HepG2 (cell line): Measurements from ENCODE around the gene RAB20. TPM values are rescaled to one million over a fixed set of nuclear protein-coding genes. Genes with fewer than 3 reads are reported as not detected.

Experiments
- ATAC-seq: fragments of 200-7000 bp; cut with Tn5 transposase; 3 replicates; pipeline ENCODE4 v1.9.1; 2020; ENCODE audit warnings: mild to moderate bottlenecking, moderate library complexity
- BruUV-seq: library from RNA; stranded (reverse); fragments of 400-500 nt; replicated peaks from 2 replicates; lab custom pipeline; 2021; lab: Mats Ljungman, UMichigan
- CTCF ChIA-PET: fragments of 300-600 bp; formaldehyde crosslinking; extraction: SDS; loops from one replicate; lab custom pipeline; 2021; ENCODE audit warnings: low total read pairs, inconsistent platforms, low intra/inter-chr PET ratio; lab: Yijun Ruan, JAX
- POLR2A ChIA-PET: fragments of 350-600 bp; sonication (Branson Sonifier 250); formaldehyde crosslinking; loops from one replicate; lab custom pipeline; 2020; ENCODE audit warnings: antibody characterized with exemption, inconsistent platforms; lab: Yijun Ruan, JAX
- DNase-seq: peaks from one replicate; pipeline ENCODE4 v3.0.0-alpha.2; 2015; ENCODE audit warnings: low spot score
- FAIRE-seq: peaks from 3 replicates; lab custom pipeline; 2011; peaks lifted over from hg19 to GRCh38; lab: Jason Lieb, UNC
- H2AFZ ChIP-seq: one replicate; pipeline ENCODE4 v1.6.1; 2011; ENCODE audit warnings: low read length, inconsistent platforms
- H3K27ac ChIP-seq: fragments of 300-600 bp; 3 replicates; pipeline ENCODE4 v1.8.0; 2011; ENCODE audit warnings: mixed run types, mild to moderate bottlenecking, mixed read lengths, low read length, inconsistent platforms; ENCODE audit not compliant: insufficient read depth; ENCODE audit errors: extremely low read length
- H3K27me3 ChIP-seq, 2 experiments: fragments of 200-600 bp in 1 of 2; 2 replicates in 1 of 2; 3 replicates in 1 of 2; pipeline versions ENCODE4 v1.6.0 to v1.8.0; 2011; ENCODE audit warnings: low read length in 2 of 2, mild to moderate bottlenecking in 2 of 2, moderate library complexity in 2 of 2, inconsistent platforms in 1 of 2; ENCODE audit not compliant: insufficient read depth in 2 of 2, control insufficient read depth in 1 of 2
- H3K36me3 ChIP-seq, 2 experiments: fragments of 200-600 bp in 1 of 2; replicated peaks in 1 of 2; 2 replicates in 1 of 2; 3 replicates in 1 of 2; pipeline versions ENCODE4 v1.5.1 to v1.8.0; 2011; ENCODE audit warnings: low read length in 2 of 2, inconsistent platforms in 1 of 2; ENCODE audit not compliant: insufficient read depth in 2 of 2, control insufficient read depth in 1 of 2
- H3K4me1 ChIP-seq: 2 replicates; pipeline ENCODE4 v1.5.1; 2012; ENCODE audit warnings: low read length, inconsistent platforms; ENCODE audit not compliant: insufficient read depth
- H3K4me2 ChIP-seq: 2 replicates; pipeline ENCODE4 v1.6.0; 2011; ENCODE audit warnings: low read depth, low read length, inconsistent platforms
- H3K4me3 ChIP-seq, 3 experiments: fragments of 200-600 bp in 1 of 3; sonication (generic), shearing (Covaris generic) in 1 of 3; replicated peaks in 1 of 3; 2 replicates each; pipeline ENCODE4 v1.5.1; 2011 to 2016; ENCODE audit warnings: low read length in 3 of 3, inconsistent platforms in 2 of 3, low read depth in 2 of 3, mild to moderate bottlenecking in 2 of 3, control low read depth in 1 of 3, mixed read lengths in 1 of 3; ENCODE audit not compliant: insufficient read depth in 1 of 3
- H3K79me2 ChIP-seq: one replicate; pipeline ENCODE4 v1.6.1; 2011; ENCODE audit warnings: low read length, inconsistent platforms; ENCODE audit not compliant: insufficient read depth
- H3K9ac ChIP-seq: 2 replicates; pipeline ENCODE4 v1.6.0; 2011; ENCODE audit warnings: mild to moderate bottlenecking, low read depth, low read length, inconsistent platforms; ENCODE audit not compliant: insufficient read depth
- H3K9me3 ChIP-seq: 2 replicates; pipeline ENCODE4 v1.5.1; 2012; ENCODE audit warnings: mild to moderate bottlenecking, low read length
- H4K20me1 ChIP-seq: 2 replicates; pipeline ENCODE4 v1.6.0; 2011; ENCODE audit warnings: inconsistent platforms, mild to moderate bottlenecking, low read length, moderate library complexity; ENCODE audit not compliant: insufficient read depth
- BORCS8-MEF2B ChIP-seq: sonication (generic); formaldehyde crosslinking; IDR thresholded peaks from 2 replicates; pipeline ENCODE4 v1.8.0; 2022; ENCODE audit warnings: mild to moderate bottlenecking, missing genetic modification reagents
- CSRNP2 ChIP-seq: sonication (generic); formaldehyde crosslinking; conservative IDR thresholded peaks from 2 replicates; pipeline ENCODE4 v1.8.0; 2022; ENCODE audit warnings: low read depth, missing genetic modification reagents
- EHMT2 ChIP-seq: fragments of 200-600 bp; sonication (generic); IDR thresholded peaks from 2 replicates; pipeline ENCODE4 v1.7.0; 2017; ENCODE audit warnings: antibody characterized with exemption, low read depth, low read length, borderline replicate concordance
- FOXK2 ChIP-seq: fragments of 450-650 bp; IDR thresholded peaks from 2 replicates; pipeline ENCODE4 v1.6.1; 2016
- HES4 ChIP-seq: sonication (generic); formaldehyde crosslinking; IDR thresholded peaks from 2 replicates; pipeline ENCODE4 v1.9.0; 2021; ENCODE audit warnings: mild to moderate bottlenecking, missing genetic modification reagents, borderline replicate concordance
- JARID2 ChIP-seq: sonication (generic); formaldehyde crosslinking; IDR thresholded peaks from 2 replicates; pipeline ENCODE4 v1.8.1; 2023; ENCODE audit warnings: missing genetic modification reagents, inconsistent platforms; ENCODE audit not compliant: insufficient replicate concordance
- NKX3-1 ChIP-seq: sonication (generic); formaldehyde crosslinking; IDR thresholded peaks from 2 replicates; pipeline ENCODE4 v1.5.0; 2020; ENCODE audit warnings: missing genetic modification reagents
- PHF21A ChIP-seq: sonication (generic); formaldehyde crosslinking; IDR thresholded peaks from 2 replicates; pipeline ENCODE4 v1.5.0; 2020; ENCODE audit warnings: mild to moderate bottlenecking, missing genetic modification reagents
- RCOR2 ChIP-seq: IDR thresholded peaks from 2 replicates; pipeline ENCODE4 v1.6.1; 2016; ENCODE audit warnings: missing biosample characterization, missing genetic modification reagents
- YEATS2 ChIP-seq: sonication (generic); formaldehyde crosslinking; IDR thresholded peaks from 2 replicates; pipeline ENCODE4 v1.4.0; 2020; ENCODE audit warnings: missing genetic modification reagents, borderline replicate concordance
- ZBTB40 ChIP-seq, 2 experiments: fragments of 450-650 bp in 1 of 2; sonication (generic) in 1 of 2; formaldehyde crosslinking in 1 of 2; IDR thresholded peaks; 2 replicates each; pipeline versions ENCODE4 v1.6.1 to v1.8.0; 2016 to 2022; ENCODE audit warnings: antibody characterized with exemption in 1 of 2, mild to moderate bottlenecking in 1 of 2, missing genetic modification reagents in 1 of 2
- ZFP36 ChIP-seq: fragments of 150-350 bp; IDR thresholded peaks from 2 replicates; pipeline ENCODE4 v1.6.1; 2018; ENCODE audit warnings: borderline replicate concordance, low read length, low read depth; ENCODE audit not compliant: partially characterized antibody
- ZNF558 ChIP-seq: sonication (generic); formaldehyde crosslinking; IDR thresholded peaks from 2 replicates; pipeline ENCODE4 v1.9.0; 2022; ENCODE audit warnings: mild to moderate bottlenecking, missing genetic modification reagents, borderline replicate concordance
- WGBS: methylation state at CpG from one replicate; pipeline ENCODE4 v1.1.6; 2017; ENCODE audit warnings: low lambda C conversion rate; 5-methylcytosine and 5-hydroxymethylcytosine counted together
- in situ Hi-C: cut with HindIII; loops from 2 replicates; pipeline ENCODE4 v1.10.0; 2017; ENCODE audit warnings: low pct_unique_long_range_greater_than_20kb; ENCODE audit not compliant: extremely low pct_ligation_motif_present
- intact Hi-C: fragments of 100-400 bp; cut with micrococcal nuclease; formaldehyde crosslinking; loops from one replicate; pipeline ENCODE4 v1.10.0; 2022; ENCODE audit not compliant: unreplicated experiment
- polyA plus RNA-seq, 8 experiments: library from polyadenylated mRNA; depleted of rRNA in 3 of 8; stranded (reverse) in 7 of 8; unstranded in 1 of 8; fragments of >200 nt; fragmentation: Illumina TruSeq in 4 of 8; extraction: Trizol in 4 of 8; gene quantifications; 2 replicates each; pipeline versions ENCODE4 v1.2.1 to v1.2.3, GENCODE V29; 2011 to 2016; ENCODE audit warnings: low read depth in 4 of 8, missing spikeins in 1 of 8, mixed read lengths in 1 of 8; ENCODE audit not compliant: insufficient read depth in 1 of 8
- total RNA-seq, 5 experiments: library from RNA; depleted of rRNA; stranded (reverse); fragments of >200 nt; fragmentation: Illumina TruSeq; extraction: Trizol; gene quantifications; 2 replicates each; pipeline ENCODE4 v1.2.3, GENCODE V29; 2016; ENCODE audit warnings: low read depth in 1 of 5

The RAB20 gene
- total and polyA plus RNA-seq, 2 of the 13 experiments (the other 11 are each of a cell fraction or from before 2014, with no cell fraction given) = 15.6 to 30.5 TPM

GRCh38 chr13:110553417-110553816 lies 8.1 kb downstream of the RAB20 start (continued):
- TF ChIP-seq ZBTB40 (IDR thresholded peaks at IDR 0.05) (peak; percentile 95), ZBTB40 (CRISPR knock-in tag; IDR thresholded peaks at IDR 0.05) (peak; percentile 100)

GRCh38 chr13:110552767-110553166 lies 8.8 kb downstream of the RAB20 start:
- Histone ChIP-seq H3K27ac (peak overlapping the region; percentile 16), H3K9ac (no peak overlapping the region), H3K4me3 (no peak overlapping the region), H3K4me2 (0 out of 2 replicates have a peak overlapping the region, but pooled peaks have one; percentile 7), H3K27me3 (no peaks in the 10 kb centered on the region), H2AFZ (no peak overlapping the region), H4K20me1 (peaks cover 28% of the 10 kb centered on the region; the same call in 1 of the 2 replicates), H3K9me3 (no peaks in the 10 kb centered on the region), H3K79me2 (peaks cover 80% of the 10 kb centered on the region), H3K36me3 (peaks cover 6 to 12% of the 10 kb centered on the region in 2 experiments; a peak in 3 of 5 replicates), H3K4me1 (peaks cover 69% of the 10 kb centered on the region)
- FAIRE-seq (no peak), DNase-seq (no peak), ATAC-seq (no peak)
- ChIA-PET CTCF (no interaction called here), POLR2A (interaction anchor here (1.9 kb wide), 1 partner anchor 9 kb away, joined by 4 read pairs; the partner anchor contains the start of gene RAB20)
- intact Hi-C loops (no loop called here), in situ Hi-C loops (no loop called here)
- BruUV-seq = no TSS peak
- 99% methylated on average over 9 of the region's 9 CpGs for WGBS
- TF ChIP-seq RCOR2 (no peak), PHF21A (CRISPR knock-in tag) (no peak), BORCS8-MEF2B (CRISPR knock-in tag) (no peak), NKX3-1 (CRISPR knock-in tag) (no peak), YEATS2 (CRISPR knock-in tag) (no peak), CSRNP2 (no peak), ZNF558 (CRISPR knock-in tag) (no peak), FOXK2 (no peak), EHMT2 (no peak), ZFP36 (no peak), JARID2 (CRISPR knock-in tag) (no peak), HES4 (CRISPR knock-in tag) (no peak)
